Lung (tissue), 16 donors: ENCODE data around the gene CDH11. TPM values are rescaled to one million over a fixed set of nuclear protein-coding genes. Genes with fewer than 3 reads are reported as not detected.

Experiments
- ATAC-seq: fragments of 200-7000 bp; cut with Tn5 transposase; one replicate; pipeline ENCODE4 v1.9.1; 2020; ENCODE audit warnings: moderate number of reproducible peaks; ENCODE audit not compliant: insufficient read depth, low FRiP score
- DNase-seq, 3 donors: peaks; one replicate each; pipeline ENCODE4 v3.0.0-alpha.2; 2013 to 2017
- H3K27ac ChIP-seq, 2 donors: one replicate each; pipeline ENCODE4 v1.5.1; 2013; ENCODE audit warnings: mild to moderate bottlenecking in 2 of 2, moderate library complexity in 2 of 2, control low read depth in 1 of 2, inconsistent platforms in 1 of 2, low read depth in 1 of 2, low read length in 1 of 2
- H3K27me3 ChIP-seq, 3 donors: one replicate each; pipeline ENCODE4 v1.5.1; 2013; ENCODE audit warnings: low read length in 2 of 3; ENCODE audit not compliant: control insufficient read depth in 3 of 3, insufficient read depth in 3 of 3
- H3K36me3 ChIP-seq, 4 donors: one replicate each; pipeline ENCODE4 v1.5.1; 2013; ENCODE audit warnings: low read length in 4 of 4, mild to moderate bottlenecking in 1 of 4, moderate library complexity in 1 of 4; ENCODE audit not compliant: control insufficient read depth in 4 of 4, insufficient read depth in 4 of 4
- H3K4me1 ChIP-seq, 5 donors: one replicate each; pipeline ENCODE4 v1.5.1; 2013; ENCODE audit warnings: low read length in 5 of 5, mild to moderate bottlenecking in 2 of 5, moderate library complexity in 1 of 5; ENCODE audit not compliant: control insufficient read depth in 5 of 5, insufficient read depth in 5 of 5
- H3K4me3 ChIP-seq: one replicate; pipeline ENCODE4 v1.5.1; 2013; ENCODE audit warnings: mild to moderate bottlenecking, control low read depth, moderate library complexity
- H3K9ac ChIP-seq, 2 donors: one replicate each; pipeline ENCODE4 v1.5.1; 2013; ENCODE audit warnings: low read length in 2 of 2, control low read depth in 1 of 2; ENCODE audit not compliant: insufficient read depth in 1 of 2
- H3K9me3 ChIP-seq, 4 donors: one replicate each; pipeline ENCODE4 v1.5.1; 2013; ENCODE audit warnings: low read length in 3 of 4, mild to moderate bottlenecking in 1 of 4, moderate library complexity in 1 of 4; ENCODE audit not compliant: control insufficient read depth in 4 of 4, insufficient read depth in 3 of 4
- CTCF ChIP-seq: IDR thresholded peaks from 2 replicates; pipeline ENCODE4 v1.5.1; 2012; ENCODE audit warnings: mild to moderate bottlenecking; ENCODE audit errors: control extremely low read depth, extremely low read depth
- WGBS, 2 donors: extraction: QIAGEN DNeasy Blood & Tissue Kit; methylation state at CpG; one replicate each; pipeline ENCODE4 v1.1.7; 2013; 5-methylcytosine and 5-hydroxymethylcytosine counted together
- long read RNA-seq, 5 donors: transcript quantifications; one replicate each; lab custom pipeline, GENCODE V29; 2026
- polyA plus RNA-seq, 2 donors: library from polyadenylated mRNA; stranded (reverse); fragments of 200-250 nt; gene quantifications; one replicate each; pipeline ENCODE4 v1.2.1, GENCODE V29; 2013
- total RNA-seq, 2 donors: library from RNA; depleted of rRNA in 1 of 2; stranded (reverse); fragments of >200 nt in 1 of 2; gene quantifications; one replicate each; pipeline ENCODE4 v1.2.1, GENCODE V29; 2014 to 2021
- donor health status: control.
- donor health status: control.
- donor health status: Bipolar disorder and iron deficiency.
- donor health status: healthy.
- donor health status: DM: yes; HTN: yes; CAD: no.

The CDH11 gene
- 100 to 1,000 TPM; 157 to 236 TPM for total RNA-seq
- 10 to 100 TPM in 1 of 2 donors, 1 to 10 TPM in 1; 7.1 to 32.7 TPM for polyA plus RNA-seq
- long read RNA-seq, donor 1, full-length matches to known transcripts, result 34 of 47 reads
- long read RNA-seq, donor 1, partial matches to known transcripts, result 13 of 47 reads
- long read RNA-seq, donor 1, other reads (novel, unspliced or antisense), result 0 of 47 reads
- long read RNA-seq, donor 2, full-length matches to known transcripts, result 9 of 9 reads
- long read RNA-seq, donor 2, partial matches to known transcripts, result 0 of 9 reads
- long read RNA-seq, donor 2, other reads (novel, unspliced or antisense), result 0 of 9 reads
- long read RNA-seq, donor 3, full-length matches to known transcripts, result 13 of 13 reads
- long read RNA-seq, donor 3, partial matches to known transcripts, result 0 of 13 reads
- long read RNA-seq, donor 3, other reads (novel, unspliced or antisense), result 0 of 13 reads
- long read RNA-seq, donor 4, full-length matches to known transcripts, result 8 of 15 reads
- long read RNA-seq, donor 4, partial matches to known transcripts, result 7 of 15 reads
- long read RNA-seq, donor 4, other reads (novel, unspliced or antisense), result 0 of 15 reads
- long read RNA-seq, donor 5, full-length matches to known transcripts, result 34 of 58 reads
- long read RNA-seq, donor 5, partial matches to known transcripts, result 24 of 58 reads
- long read RNA-seq, donor 5, other reads (novel, unspliced or antisense), result 0 of 58 reads

- 1 to 2% methylated on average over 42 to 68 of the region's 69 CpGs for WGBS, 2 donors
- H3K9me3 ChIP-seq, result peaks cover 0 to 1% (median 0%) of the 10 kb centered on the region in 4 donors
- ATAC-seq (peak; percentile 51), DNase-seq (peak; percentile 96)
- TF ChIP-seq CTCF, result no peak
- H3K9ac ChIP-seq, result peak within 1 kb of the TSS; percentile 44 to 97
- H3K36me3 ChIP-seq, result peaks cover 0 to 31% (median 5%) of the 10 kb centered on the region in 4 donors
- H3K27me3 ChIP-seq, result peaks cover 5 to 33% (median 10%) of the 10 kb centered on the region in 3 donors
- H3K4me1 ChIP-seq, result peaks cover 0 to 35% (median 3%) of the 10 kb centered on the region in 5 donors
- peak within 1 kb of the TSS; percentile 63 to 82 for H3K27ac ChIP-seq
- peak within 1 kb of the TSS; percentile 56 for H3K4me3 ChIP-seq
Measured at GRCh38 chr16:65121870-65122723, at the start of gene CDH11. TSS of gene CDH11 (minus strand) at chr16:65122063. CDS start at chr16:65004869, 117,194 bp downstream.

GRCh38 chr16:65154321-65154720 is 32.5 kb upstream of the CDH11 start:
- Histone ChIP-seq H3K36me3 (no peaks in the 10 kb centered on the region), H3K27ac (no peak overlapping the region), H3K27me3 (no peaks in the 10 kb centered on the region), H3K9ac (no peak overlapping the region), H3K9me3 (no peaks in the 10 kb centered on the region), H3K4me1 (no peaks in the 10 kb centered on the region), H3K4me3 (no peak overlapping the region)
- TF ChIP-seq CTCF, result no peak
- no peak for ATAC-seq
- 35 to 45% methylated on average over 3 of the region's 3 CpGs for WGBS, 2 donors
- no peak for DNase-seq

GRCh38 chr16:65153365-65154105 is 31.7 kb upstream of the CDH11 start:
- WGBS, 2 donors, result 71% methylated on average over 1 of the region's 1 CpG
- H3K27ac ChIP-seq, result no peak overlapping the region
- H3K4me3 ChIP-seq, result no peak overlapping the region
- H3K36me3 ChIP-seq, result no peaks in the 10 kb centered on the region
- no peaks in the 10 kb centered on the region for H3K27me3 ChIP-seq
- no peak for TF ChIP-seq CTCF
- ATAC-seq (no peak), DNase-seq (no peak)
- H3K4me1 ChIP-seq, result no peaks in the 10 kb centered on the region
- H3K9me3 ChIP-seq, result no peaks in the 10 kb centered on the region
- H3K9ac ChIP-seq, result no peak overlapping the region
